Stomach (tissue), 4 donors: ENCODE results near the gene CCDC6.

Source experiments
- EP300 ChIP-seq: sonication (generic); formaldehyde crosslinking; IDR thresholded peaks from one replicate; pipeline ENCODE4 v1.6.1; 2017; ENCODE audit warnings: antibody characterized with exemption
- POLR2A ChIP-seq, 4 donors: fragments of 450-650 bp; IDR thresholded peaks; one replicate each; pipeline ENCODE4 v1.6.1; 2016; ENCODE audit warnings: antibody characterized with exemption in 4 of 4, control low read depth in 2 of 4, mild to moderate bottlenecking in 1 of 4, moderate library complexity in 1 of 4
- TF ChIP-seq, protein P1 (sequence below), 7 experiments: fragments of 450-650 bp in 4 of 7; fragments of 200-600 bp in 3 of 7; sonication (generic) in 3 of 7; IDR thresholded peaks; one replicate each; pipeline ENCODE4 v1.5.1; 2016 to 2019; ENCODE audit warnings: antibody characterized with exemption in 7 of 7, control low read depth in 2 of 7, mild to moderate bottlenecking in 1 of 7

DNA sequence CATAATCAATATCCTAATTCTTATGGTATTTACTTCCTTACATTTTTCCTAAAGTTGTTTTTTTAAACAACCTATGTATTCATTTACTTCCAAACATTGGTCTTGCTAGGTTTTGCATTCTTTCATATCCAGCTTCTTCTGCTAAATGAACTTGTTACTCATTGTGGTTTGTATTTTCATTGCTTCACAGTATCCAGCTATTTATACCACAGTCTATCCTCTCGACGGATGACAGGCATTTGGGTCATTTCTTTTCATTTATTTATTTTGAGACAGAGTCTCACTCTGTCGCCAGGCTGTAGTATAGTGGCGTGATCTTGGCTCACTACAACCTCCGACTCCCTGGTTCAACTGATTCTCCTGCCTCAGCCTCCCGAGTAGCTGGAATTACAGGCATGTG lies 66.8 kb downstream of the CCDC6 start:
- TF ChIP-seq POLR2A (IDR thresholded peaks at IDR 0.05) (no peak), EP300 (no peak)
- TF ChIP-seq, protein P1, sequence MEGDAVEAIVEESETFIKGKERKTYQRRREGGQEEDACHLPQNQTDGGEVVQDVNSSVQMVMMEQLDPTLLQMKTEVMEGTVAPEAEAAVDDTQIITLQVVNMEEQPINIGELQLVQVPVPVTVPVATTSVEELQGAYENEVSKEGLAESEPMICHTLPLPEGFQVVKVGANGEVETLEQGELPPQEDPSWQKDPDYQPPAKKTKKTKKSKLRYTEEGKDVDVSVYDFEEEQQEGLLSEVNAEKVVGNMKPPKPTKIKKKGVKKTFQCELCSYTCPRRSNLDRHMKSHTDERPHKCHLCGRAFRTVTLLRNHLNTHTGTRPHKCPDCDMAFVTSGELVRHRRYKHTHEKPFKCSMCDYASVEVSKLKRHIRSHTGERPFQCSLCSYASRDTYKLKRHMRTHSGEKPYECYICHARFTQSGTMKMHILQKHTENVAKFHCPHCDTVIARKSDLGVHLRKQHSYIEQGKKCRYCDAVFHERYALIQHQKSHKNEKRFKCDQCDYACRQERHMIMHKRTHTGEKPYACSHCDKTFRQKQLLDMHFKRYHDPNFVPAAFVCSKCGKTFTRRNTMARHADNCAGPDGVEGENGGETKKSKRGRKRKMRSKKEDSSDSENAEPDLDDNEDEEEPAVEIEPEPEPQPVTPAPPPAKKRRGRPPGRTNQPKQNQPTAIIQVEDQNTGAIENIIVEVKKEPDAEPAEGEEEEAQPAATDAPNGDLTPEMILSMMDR (IDR thresholded peaks at IDR 0.05): no peak
